Stimulated activated CD4-positive, alpha-beta T cell treated with anti-CD3 and anti-CD28 coated beads, Interleukin-4, amount 100 ng/mL, for 4 hours (primary cell): ENCODE results near the gene NSMCE1.

ENCODE experiments used
- DNase-seq, 2 experiments: peaks; one replicate each; pipeline ENCODE4 v3.0.0-alpha.2; 2020

Gene NSMCE1

GRCh38 chr16:27228621-27229501 is 39.7 kb downstream of the NSMCE1 start:
- no peak for DNase-seq

GRCh38 chr16:27228045-27228444 is 40.5 kb downstream of the NSMCE1 start:
- no peak for DNase-seq

- no peak for DNase-seq
Measured at GRCh38 chr16:27226976-27227705, 41.4 kb downstream of the NSMCE1 start.

DNA sequence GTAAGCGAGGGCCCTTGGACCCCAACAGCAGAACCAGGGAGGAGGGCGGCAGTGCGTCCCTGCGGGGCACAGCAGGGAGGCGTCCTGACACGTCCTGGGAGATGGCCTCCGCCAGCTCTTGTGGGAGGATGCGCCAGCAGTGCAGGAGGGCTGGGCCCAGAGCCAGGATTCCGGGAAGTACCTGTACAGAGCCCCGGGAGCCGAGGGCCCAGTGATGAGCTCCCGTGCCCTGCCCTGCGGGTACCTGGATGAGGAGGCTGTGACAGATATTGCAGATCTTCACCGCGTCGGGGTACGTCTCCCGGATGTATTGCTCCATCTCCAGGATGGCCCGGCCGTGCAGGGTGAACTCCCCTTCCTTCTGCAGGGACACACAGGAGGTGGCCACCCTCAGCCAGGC is 42.1 kb downstream of the NSMCE1 start:
- DNase-seq: no peak

GRCh38 chr16:27225536-27226360 is 42.8 kb downstream of the NSMCE1 start:
- DNase-seq: no peak

- no peak for DNase-seq
Measured at GRCh38 chr16:27224741-27225300, 43.8 kb downstream of the NSMCE1 start.

GRCh38 chr16:27224271-27224737 is 44.3 kb downstream of the NSMCE1 start:
- DNase-seq: no peak

GRCh38 chr16:27223701-27224100 is 44.9 kb downstream of the NSMCE1 start:
- no peak for DNase-seq

DNA sequence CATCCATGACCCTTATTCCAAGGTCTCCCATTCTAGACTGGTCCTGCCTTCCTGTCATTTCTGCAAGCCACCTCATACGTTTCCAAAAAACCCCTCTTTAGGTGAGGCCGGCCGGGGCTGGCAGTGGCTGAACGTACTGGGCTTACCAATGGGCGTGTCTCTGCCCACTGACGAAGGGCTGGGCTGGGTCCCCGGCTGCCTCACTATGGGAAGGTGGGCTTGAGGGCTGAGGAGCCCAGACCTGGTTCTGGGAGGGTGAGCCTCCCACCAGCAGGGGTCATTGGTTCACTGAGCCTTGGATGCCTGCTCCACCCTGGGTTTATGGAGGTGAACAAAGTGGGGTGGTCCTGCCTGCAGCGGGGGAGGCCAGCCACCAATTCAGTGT is 45.4 kb downstream of the NSMCE1 start:
- DNase-seq: no peak

DNA sequence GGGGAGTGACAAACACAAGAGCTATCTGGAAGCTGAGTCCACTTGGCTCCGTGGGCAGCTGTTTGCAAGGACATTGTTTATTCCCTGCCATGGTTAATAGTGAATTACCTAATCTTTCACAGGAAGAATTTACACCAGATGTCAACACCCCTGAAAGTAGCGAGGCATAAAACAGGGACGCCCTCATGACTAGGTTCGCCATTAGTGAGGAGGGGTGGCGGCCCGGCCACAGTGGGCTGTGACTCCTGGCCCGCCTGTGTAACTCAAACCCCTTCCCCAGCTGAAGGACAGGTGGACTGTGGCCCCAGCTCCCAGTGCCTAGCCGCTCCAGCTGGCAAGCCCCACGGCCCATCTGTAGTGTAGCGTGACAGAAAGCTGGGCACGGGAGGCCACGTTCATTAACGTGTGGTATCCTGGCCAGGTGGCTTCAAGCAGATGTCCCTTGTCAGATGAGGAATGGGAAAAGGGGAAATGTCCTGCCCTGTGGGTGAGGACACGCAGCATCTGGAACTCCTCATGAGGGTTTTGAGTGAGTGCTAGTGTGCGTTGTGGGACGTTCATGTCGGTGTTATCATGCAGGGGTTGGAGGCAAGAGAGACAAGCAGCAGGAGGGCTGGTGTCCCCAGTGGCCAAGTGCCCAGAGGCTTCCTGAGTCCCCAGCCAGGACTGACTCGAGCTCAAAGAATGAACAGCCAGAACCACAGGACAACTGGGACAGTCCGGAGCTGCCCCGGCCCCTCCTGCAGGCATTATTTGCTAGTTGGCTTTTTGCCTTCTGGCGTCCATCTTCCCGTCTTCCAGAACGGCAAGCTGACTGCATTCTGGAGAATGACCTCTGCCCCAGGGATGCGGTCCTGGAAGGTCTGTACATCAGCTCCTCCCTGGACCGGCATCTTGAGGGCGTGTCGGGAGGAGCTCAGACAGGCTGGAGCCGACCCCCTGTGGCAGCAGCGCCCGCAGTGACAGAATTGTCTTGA is 46.0 kb downstream of the NSMCE1 start:
- DNase-seq: no peak

- DNase-seq: no peak
Measured at GRCh38 chr16:27221576-27222248, 46.9 kb downstream of the NSMCE1 start.

- no peak for DNase-seq
Measured at GRCh38 chr16:27220991-27221390, 47.6 kb downstream of the NSMCE1 start.

DNA sequence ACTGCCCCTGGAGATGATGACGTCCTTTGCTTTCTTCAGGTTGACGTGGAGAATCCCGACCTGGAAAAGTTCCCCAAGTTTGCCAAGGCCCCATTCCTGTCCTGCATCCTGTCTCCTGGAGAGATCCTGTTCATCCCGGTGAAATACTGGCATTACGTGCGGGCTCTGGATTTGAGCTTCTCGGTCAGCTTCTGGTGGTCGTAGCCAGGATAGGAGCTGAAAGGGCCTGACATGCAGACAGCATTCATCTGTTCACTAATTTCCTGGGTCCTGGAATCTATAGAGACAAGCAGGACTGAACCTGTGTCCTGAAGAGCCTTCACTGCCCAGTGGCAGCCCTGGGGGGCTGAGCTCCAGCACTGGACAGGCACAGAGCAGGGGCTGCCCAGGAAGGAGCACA is 48.0 kb downstream of the NSMCE1 start:
- no peak for DNase-seq

GRCh38 chr16:27220120-27220519 is 48.5 kb downstream of the NSMCE1 start:
- no peak for DNase-seq

- DNase-seq: no peak
Measured at GRCh38 chr16:27219161-27219560, 49.4 kb downstream of the NSMCE1 start.

GRCh38 chr16:27218756-27219155 is 49.8 kb downstream of the NSMCE1 start:
- DNase-seq: no peak

GRCh38 chr16:27217256-27217655 is 51.3 kb downstream of the NSMCE1 start:
- no peak for DNase-seq

DNA sequence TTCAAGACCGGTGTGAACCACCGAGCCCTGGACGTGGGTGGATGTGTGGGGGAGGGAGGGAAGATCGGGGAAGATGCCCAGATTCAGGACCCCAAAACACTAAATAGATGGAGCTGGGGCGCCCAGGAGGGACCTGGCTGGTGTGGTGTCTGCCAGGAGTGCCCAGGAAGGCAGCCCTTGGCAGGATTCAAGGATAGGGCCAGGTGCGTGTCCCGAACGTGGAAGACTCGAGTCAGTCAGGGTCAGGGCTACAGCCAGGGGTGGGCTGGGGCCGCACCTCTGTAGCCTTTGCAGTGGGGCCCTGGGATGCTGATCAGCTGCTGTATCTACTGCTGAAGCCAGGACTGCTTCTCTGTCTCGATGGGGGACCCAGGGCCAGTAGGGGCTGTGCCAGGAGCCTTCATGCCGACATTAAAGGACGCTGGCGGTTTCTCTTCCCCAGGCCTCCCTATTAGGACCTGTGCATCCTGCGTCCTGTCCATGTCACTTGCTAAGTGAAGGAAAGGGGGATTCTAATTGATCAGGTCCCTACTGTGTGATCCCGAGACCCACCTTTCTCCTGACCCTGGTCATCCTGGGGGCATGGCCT is 52.2 kb downstream of the NSMCE1 start:
- no peak for DNase-seq

- DNase-seq: no peak
Measured at GRCh38 chr16:27215660-27216059, 52.9 kb downstream of the NSMCE1 start.
